GM21529 (cell line): ENCODE data around the gene MMP23B.
"Not testable (repeated sequence)": the region's sequence is repeated elsewhere in the genome, so short reads cannot be mapped to it uniquely, and the experiment has no call there.

Source experiments
- ATAC-seq: cut with Tn5 transposase; IDR thresholded peaks from one replicate; pipeline ENCODE4 v1.9.1; 2021; ENCODE audit not compliant: unreplicated experiment

MMP23B gene

DNA sequence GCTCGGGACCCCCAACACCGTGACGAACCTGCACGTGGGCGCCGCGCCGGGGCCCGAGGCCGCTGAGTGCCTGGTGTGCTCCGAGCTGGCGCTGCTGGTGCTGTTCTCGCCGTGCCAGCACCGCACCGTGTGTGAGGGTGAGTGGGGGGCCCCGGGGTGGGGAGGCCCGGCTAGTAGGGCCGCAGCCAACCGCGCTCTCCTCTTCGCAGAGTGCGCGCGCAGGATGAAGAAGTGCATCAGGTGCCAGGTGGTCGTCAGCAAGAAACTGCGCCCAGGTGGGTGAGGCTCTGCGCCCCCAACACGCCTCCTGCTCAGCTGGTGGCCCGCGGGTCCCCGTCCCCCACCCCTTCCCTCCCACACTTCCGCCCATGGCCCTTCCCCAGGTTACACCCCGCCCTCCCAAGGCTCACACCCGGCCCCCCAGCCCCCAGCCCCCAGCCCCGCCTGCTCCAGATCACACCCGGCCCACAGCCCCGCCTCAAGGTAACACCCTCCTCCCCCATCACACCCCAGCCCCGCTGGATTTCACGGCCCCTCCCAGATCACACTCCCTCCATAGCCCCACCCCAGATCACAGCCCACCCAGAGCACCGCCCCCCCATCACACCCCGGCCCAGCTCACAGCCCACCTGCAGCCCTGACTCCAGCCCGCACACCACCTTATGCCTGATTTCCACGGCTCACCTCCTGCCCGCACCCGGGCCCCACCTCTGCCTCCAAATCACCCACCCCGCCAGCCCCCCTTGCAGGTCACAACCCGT lies 2.4 kb upstream of the MMP23B start:
- ATAC-seq = no peak

DNA sequence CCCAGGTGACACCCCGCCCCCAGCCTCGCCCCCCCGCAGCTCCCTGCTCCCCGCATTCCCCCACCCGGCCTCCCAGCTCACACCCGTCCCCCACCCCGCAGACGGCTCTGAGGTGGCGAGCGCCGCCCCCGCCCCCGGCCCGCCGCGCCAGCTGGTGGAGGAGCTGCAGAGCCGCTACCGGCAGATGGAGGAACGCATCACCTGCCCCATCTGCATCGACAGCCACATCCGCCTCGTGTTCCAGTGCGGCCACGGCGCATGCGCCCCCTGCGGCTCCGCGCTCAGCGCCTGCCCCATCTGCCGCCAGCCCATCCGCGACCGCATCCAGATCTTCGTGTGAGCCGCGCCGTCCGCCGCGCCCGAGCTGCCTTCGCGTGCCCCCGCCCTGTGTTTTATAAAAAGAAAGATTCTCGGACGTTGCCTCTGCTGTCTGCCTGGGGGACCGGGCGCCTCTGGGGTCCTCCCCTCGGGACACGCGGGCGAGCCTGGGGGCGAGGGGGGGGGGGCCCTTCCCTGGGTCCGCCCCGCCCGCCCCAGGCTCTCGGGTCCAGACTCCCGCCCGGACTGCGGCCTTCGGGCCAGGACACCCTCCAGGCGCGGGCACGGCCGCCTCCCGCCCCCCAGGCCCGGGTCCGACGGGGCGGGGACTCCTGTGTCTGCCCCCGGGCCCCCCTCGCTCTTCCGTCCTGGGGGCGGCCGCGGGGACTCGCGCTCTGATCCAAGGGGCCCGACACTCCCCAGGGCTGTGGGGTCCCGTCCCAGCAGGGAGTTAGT lies 1.6 kb upstream of the MMP23B start:
- ATAC-seq = peak; percentile 60

DNA sequence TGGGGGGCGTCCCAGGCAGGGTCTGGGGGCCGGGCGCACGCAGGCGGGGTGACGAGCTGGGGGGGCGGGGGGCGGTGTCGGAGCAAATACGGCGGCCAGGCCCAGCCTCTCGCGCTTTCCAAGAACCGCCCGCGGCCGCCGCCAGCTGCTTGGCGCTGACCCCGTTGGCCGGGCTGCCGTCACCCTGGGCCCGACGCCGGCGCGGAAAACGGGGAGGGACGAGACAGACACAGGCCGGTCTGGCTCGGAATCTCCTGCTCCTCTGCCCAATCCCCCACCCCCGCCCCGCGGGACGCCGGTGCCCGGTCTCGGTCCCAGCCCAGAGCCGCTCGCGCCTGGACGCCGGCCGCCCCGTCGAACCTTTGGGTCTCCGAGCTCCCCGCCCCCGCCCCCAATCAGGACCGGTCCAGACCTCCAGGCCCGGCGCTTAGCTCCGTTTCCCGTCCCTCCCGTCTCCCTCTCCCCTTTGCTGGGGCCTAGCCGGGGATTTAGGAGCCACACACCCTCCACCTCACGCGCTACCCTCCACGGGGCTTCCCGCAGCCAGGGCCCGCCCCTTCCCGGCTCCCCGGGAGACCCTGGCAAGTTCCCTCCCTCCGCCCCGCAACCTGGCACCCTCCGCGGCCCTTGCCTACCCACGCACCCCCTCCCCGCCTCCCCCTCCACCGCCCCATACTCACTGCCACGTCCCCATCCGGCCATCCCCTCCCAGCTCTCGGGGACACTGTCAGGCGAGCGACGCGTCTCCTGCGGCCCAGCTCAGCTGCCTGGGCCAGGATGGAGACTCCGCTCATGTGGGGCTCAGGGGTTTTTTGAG lies 800 bp upstream of the MMP23B start:
- ATAC-seq = no peak

DNA sequence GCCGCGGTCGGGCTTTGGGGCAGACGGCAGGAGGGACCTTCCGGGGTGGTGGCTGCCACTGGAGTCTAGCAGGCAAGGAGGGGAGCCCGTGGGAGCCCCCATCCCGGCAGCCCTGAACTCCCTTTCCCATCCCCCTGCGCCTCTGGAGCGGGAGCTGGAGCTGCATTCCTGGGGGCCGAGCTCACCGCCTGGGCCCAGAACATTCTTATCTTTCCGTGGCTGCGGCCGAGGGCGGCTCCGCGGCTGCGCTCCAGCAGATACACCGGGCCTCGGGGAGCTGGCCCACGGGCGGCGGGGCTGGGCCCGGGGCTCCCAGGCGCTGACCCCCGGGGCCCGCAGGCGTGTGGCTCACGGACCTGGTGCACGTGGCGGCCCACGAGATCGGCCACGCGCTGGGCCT lies 1.4 kb downstream of the MMP23B start:
- ATAC-seq = not testable (repeated sequence)

DNA sequence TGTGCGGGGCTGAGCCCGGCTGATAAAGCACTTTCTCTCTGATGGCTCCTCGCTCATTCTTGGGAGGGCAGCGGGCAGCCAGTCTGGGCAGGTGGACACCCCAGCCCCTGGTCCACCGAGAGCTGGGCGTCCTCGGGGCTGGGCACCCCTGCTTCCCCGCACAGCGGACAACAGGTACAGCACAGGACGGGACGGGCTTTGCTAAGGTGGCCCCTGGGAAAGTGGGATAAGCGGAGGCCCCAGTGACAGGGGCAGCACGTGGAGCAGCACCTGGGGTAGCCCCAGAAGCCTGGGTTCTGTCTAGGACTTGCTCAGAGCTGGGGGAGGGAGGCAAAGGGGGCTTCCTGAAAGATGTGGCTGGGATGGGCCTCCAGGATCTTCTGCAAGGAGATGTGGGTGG lies 2.6 kb downstream of the MMP23B start:
- ATAC-seq = not testable (repeated sequence)

DNA sequence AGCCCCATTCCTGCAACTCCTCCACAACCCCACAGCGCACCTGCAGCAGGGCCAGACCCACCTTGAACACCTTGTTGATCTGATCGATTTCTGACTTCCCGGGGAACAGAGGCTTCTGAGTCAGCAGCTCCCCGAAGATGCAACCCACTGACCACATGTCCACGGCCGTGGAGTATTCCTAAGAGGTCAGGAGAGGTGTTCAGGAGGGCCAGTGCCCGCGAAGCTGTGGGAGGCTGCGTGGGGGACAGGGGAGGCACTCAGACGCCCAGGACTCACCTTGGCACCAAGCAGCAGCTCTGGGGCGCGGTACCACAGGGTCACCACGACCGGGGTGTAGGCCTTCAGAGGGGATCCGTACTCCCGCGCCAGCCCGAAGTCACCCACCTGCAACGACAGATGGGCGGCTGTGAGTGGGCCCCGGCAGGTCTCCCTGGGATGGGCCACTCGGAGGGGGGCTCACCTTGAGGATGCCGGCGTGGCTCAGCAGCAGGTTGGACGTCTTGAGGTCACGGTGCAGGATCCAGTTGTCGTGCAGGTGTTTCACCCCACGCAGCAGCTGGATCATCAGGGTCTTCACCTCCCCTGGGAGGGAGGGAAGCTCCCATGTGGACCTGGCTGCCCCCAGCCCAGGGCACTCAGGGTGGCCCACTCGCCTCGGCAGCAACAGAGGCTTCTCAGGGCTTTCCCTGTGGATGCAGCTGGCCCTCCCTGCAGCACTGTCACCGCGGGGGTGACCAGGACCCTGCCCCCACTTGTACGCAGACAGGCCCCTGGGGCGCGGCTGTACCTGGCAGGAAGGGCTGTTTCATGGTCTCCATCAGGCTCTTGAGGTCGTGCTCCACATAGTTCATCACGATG lies 4.9 kb downstream of the MMP23B start:
- not testable (repeated sequence) for ATAC-seq

DNA sequence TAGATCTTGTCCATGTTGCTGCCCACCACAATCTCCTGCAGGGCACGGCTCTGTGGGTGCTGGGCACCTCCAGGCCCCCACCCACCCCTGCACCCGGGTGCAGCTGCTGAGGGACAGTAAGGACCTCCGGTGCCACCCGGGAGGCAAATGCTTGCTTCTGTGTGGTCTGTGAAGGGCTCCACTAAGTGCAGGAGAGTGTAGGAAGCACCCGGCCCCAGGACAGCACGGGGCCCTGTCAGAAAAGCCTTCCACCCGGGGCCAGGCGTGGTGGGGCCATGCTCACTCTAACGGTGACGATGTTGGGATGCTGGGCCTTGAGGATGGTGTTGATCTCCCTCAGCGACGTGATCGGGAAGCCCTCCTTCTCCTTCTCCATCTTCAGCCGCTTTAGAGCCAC lies 5.5 kb downstream of the MMP23B start:
- not testable (repeated sequence) for ATAC-seq

DNA sequence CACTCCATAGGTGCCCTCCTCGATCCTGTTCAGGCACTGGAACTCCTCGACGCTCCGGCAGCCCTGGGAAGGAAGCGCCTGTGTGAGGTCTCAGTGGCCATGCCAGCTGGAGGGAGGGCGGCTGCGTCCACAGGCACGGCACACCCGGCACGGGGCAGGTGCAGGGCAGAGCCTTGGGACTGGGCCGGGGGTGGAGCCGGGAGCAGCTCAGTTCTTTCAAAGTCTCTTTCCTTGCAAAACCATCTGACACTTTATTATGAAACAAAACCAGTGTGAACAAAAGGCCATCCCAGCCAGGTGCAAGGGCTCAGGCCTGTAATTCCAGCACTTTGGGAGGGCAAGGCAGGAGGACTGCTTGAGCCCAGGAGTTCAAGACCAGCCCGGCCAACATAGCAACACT lies 6.6 kb downstream of the MMP23B start:
- ATAC-seq = not testable (repeated sequence)

DNA sequence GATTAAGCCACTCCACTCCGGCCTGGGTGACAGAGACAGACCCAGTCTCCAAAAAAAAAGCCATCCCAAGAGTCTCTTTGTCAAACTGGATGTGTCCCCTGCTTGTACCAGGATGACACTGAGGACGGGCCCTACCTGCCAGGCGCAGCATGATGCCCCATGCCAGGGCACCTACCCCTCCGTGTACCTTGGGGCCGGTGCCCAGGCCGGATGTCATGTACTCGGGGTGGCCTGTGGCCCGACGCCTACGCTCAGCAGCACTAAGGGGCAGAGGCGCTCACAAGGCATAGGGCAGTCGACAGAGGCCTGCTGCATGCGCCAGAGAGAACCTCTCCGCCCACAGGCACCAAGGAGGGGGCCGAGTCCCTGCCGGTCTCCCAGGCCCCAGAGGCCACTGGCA lies 7.4 kb downstream of the MMP23B start:
- not testable (repeated sequence) for ATAC-seq

DNA sequence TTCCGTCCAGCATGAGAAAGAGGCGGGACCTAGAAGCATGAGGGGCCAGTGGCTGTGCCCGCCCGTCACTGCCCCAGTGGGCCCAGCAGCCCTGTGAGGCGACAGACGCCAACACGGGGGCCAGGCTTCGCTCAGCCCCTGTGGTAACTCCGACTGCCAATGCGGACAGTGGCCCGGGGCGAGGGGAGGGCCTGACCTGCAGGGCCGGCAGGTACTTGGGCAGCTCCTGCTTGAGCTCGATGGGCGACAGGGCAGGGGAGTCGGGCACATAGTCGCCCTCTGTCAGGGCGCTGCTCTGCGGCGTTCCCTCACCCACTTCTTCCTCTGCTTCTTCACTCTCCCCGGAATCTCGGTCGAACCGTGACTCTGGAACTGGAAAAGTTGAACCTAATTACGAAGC lies 8.1 kb downstream of the MMP23B start:
- not testable (repeated sequence) for ATAC-seq

DNA sequence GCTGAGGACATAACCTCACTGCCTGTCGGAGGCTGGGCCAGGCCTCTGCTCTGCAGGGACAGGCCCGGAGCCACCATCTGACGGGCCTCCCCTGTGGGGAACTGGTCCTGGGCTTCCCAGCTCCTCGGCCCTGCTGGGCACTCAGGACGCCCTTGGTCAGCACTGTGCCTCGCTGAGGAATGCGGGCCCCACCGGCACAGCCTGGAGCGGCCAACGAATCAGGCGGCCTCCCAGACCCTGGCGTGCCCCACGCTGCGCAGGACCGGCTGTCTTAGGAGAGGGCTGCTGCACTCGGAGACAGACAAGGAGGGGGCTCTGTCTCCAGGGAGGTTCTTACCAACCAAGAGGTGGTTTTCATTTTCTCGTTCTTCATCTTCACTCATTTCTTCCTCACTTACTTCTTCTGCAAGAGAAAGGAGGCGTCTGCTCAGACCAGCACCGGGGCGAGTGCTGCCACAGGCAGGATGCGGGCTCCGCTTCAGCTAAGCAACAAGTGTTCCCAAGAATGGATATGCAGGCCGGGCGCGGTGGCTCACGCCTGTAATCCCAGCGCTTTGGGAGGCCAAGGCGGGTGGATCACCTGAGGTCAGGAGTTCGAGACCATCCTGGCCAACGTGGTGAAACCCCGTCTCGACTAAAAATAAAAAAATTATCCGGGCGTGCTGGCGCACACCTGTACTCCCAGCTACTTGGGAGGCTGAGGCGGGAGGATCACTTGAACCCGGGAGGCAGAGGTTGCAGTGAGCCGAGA lies 8.9 kb downstream of the MMP23B start:
- ATAC-seq = not testable (repeated sequence)

DNA sequence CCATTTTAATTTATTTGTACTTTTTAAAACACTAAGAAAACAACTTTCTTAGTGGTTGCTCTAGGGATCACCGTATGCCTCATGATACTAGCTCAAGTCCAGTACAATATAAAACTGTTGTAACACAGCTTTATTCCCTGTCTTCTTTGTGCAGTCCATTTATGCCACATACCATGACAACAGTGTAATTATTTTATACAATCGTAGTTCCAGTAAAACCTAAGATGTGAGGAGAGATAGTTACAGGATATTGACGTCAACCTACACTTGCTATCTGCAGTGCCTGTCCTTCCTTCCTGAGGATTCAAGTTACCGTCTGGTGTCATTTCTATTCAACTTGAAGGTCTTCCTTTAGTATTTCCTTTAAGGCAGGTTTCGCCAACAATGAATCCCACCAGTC lies 14.4 kb downstream of the MMP23B start:
- not testable (repeated sequence) for ATAC-seq

DNA sequence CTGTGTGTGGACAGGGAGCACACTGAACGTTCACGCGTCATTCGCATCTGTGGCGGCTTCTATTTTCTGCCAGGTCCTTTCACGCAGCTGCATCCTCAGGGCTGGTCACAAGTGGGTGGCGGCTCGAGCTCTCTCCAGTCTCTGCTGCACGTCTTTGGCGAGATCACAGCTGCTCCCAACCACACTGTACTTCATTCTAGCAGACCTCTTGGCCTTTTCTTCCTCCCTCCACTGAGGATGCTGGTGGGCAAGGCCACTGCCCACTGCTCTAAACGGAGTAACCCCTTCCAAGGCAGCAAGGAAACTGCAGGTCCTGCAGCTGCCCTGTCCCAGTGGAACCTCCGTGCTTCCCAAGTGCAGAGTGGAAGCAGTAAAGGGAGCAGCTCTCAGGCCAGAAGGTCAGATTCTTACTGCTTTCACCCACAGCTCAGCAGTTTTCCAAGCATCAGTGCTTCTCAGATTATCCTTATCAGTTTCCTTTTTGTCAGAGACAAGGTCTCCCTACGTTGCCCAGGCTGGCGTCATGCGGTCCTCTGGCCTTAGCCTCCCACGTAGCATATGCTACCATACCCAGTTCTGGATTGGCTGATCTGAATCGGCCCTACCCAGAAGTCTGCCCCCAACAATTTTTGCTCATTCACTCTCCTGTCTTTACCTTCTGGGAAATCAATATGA lies 15.7 kb downstream of the MMP23B start:
- ATAC-seq = not testable (repeated sequence)

DNA sequence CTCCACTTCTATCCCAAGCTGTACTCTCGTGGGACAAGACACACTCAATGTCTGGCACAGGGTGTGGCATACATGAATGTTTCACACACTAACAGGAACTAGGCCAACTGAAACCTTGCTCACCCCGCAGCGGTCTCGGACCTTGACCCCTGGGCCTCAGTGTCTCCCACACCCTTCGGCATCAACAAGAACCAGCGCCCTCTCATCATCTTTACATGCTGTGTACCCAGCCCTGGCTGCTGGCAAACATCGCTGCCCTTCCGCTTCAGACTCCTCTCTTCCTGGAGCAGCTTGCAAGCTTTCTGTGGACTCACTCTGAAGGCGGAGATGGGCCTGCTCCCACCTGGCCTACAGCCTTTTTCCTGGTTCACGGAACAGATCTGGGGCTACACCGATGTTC lies 16.3 kb downstream of the MMP23B start:
- not testable (repeated sequence) for ATAC-seq

DNA sequence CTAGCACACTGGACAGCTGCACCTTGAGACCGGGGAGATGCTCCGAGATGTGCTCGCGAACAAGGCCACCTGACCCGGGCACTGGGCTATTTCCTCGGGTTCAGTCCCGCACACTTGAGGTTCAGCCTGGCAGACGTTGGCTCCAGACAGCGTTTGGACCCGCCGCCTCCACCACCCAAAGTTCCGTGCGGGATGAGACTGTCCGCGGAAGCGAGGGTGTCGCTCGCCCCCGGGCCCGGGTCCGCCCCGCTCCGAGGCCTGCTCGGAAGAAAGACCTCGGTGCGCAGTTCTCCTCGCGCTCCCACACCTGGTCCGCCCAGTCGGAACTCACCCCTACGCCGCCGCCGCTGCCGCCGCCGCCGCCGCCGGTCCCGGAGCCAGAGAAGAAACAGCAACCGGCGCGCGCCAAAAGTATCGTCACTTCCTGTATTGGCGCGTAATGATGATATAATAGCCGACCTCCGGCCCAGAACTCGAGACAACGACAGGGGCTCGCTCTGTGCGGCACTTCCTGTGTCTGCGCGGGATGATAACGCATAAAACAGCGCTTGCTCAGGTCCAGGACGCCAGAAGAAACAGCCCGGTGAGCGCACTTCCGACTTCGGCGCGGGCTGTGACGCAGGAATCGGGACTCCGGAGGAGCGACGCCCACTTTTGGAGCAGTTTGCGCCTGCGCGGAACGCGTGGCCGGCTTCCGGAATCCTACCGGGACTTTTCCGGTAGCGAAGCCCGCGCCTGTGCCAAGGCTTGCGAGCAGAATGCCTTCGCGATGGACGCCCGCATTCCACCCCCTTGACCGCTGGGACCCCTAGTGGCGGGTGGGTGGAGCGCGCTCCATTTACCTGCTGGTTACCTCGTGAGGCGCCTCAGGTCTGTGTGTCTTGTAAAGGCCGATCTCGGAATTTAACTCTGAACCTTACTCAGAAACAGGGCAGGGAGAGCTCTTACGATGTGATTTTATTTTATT lies 26.9 kb downstream of the MMP23B start, which contains the start of gene CDK11B:
Gene CDK11B, minus strand, starts transcription at position 422 of the 967 bp plus-strand sequence. CDS start 1,519 bp downstream, outside the sequence.
- peak; percentile 79 for ATAC-seq

DNA sequence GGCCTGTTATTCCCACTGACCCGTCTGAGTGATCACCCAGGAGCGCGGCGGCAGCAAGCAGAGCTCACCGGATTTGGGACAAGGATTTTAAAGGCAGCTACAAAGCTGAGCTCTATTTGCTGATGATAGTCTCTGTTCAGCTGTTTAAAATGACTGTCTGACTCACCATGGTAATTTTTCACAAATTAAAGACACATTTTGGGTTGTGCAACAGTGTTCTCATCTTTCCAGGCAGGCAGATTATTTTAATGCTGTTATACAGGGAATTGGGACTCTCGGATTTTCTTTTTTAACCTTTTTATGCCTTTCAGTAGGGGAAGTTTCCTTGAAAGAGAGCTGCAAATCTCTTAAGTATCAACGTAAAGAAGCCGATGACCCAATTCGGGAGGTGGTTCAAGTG lies 30.4 kb downstream of the MMP23B start:
- ATAC-seq = not testable (repeated sequence)

DNA sequence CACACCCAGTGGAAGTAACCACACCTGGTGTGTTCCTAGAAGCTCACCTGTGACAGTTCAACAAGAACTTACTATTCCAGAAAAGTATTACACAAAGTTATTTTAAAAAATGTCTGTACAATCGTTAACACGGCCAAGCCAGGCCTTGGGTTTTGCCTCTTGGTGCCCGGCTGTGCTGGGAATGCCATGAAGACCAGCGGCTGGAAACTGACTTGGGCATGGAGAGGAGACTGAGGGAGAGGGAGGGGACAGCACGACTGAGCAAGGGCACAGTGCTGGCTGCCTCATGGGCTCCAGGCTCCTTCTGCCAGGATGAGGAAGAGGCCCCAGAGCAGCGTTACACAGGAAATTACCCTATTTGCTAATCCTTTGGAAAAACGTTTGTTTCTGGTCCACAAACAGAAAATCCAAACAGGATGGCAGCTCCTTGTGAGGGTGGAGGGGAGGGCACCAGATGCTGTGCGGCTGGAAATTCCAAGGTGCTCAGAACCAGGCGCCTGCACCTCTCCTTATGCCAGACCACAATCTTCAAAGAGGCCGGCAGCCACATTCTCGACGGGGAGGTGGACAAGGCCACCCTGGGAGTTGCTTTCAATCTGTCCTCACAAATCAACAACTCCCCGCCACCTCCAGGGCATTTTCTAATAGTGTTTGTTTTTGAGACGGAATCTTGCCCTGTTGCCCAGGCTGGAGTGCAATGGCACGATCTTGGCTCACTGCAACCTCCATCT lies 31.0 kb downstream of the MMP23B start:
- not testable (repeated sequence) for ATAC-seq
